Measurements from ENCODE around the gene TRIM66. TPM values are rescaled to one million over a fixed set of nuclear protein-coding genes. Genes with fewer than 3 reads are reported as not detected.

Gene TRIM66
- total RNA-seq, 1 experiment from 2014 or later: 14.0 TPM

GRCh38 chr11:8658321-8659057 lies 24.0 kb downstream of the TRIM66 start:
- H3K27ac Mint-ChIP-seq (ENCODE audit: unreplicated experiment): no peak overlapping the region
- TF ChIP-seq CTCF (IDR thresholded peaks at IDR 0.05; ENCODE audit: unreplicated experiment): no peak
- BruUV-seq (replicated peaks): no TSS peak
- no peaks in the 10 kb centered on the region for H3K36me3 Mint-ChIP-seq (ENCODE audit: insufficient read depth, unreplicated experiment)
- DNase-seq: no peak
- H3K4me3 Mint-ChIP-seq (ENCODE audit: low read depth, unreplicated experiment): no peak overlapping the region
- no peaks in the 10 kb centered on the region for H3K9me3 Mint-ChIP-seq (ENCODE audit: low read depth, unreplicated experiment)
- intact Hi-C loops (cut with micrococcal nuclease; ENCODE audit: unreplicated experiment): no loop called here
- CTCF ChIA-PET: interaction anchor here (0.6 kb wide), 1 partner anchor 155 kb away, joined by 3 read pairs; no protein-coding TSS in a partner anchor
- no peaks in the 10 kb centered on the region for H3K4me1 Mint-ChIP-seq (ENCODE audit: low read depth, unreplicated experiment)
- no peaks in the 10 kb centered on the region for H3K27me3 Mint-ChIP-seq (ENCODE audit: unreplicated experiment)

- intact Hi-C loops (cut with micrococcal nuclease; ENCODE audit: unreplicated experiment): no loop called here
- H3K4me1 Mint-ChIP-seq (ENCODE audit: low read depth, unreplicated experiment): no peaks in the 10 kb centered on the region
- H3K4me3 Mint-ChIP-seq (ENCODE audit: low read depth, unreplicated experiment): no peak overlapping the region
- no peak overlapping the region for H3K27ac Mint-ChIP-seq (ENCODE audit: unreplicated experiment)
- no peaks in the 10 kb centered on the region for H3K9me3 Mint-ChIP-seq (ENCODE audit: low read depth, unreplicated experiment)
- CTCF ChIA-PET: no interaction called here
- TF ChIP-seq CTCF (IDR thresholded peaks at IDR 0.05; ENCODE audit: unreplicated experiment): no peak
- DNase-seq: no peak
- BruUV-seq (replicated peaks): no TSS peak
- no peaks in the 10 kb centered on the region for H3K36me3 Mint-ChIP-seq (ENCODE audit: insufficient read depth, unreplicated experiment)
- H3K27me3 Mint-ChIP-seq (ENCODE audit: unreplicated experiment): no peaks in the 10 kb centered on the region
Observed at GRCh38 chr11:8656291-8656690, 26.2 kb downstream of the TRIM66 start.

GRCh38 chr11:8654503-8654902 lies 28.0 kb downstream of the TRIM66 start:
- no peak for TF ChIP-seq CTCF (IDR thresholded peaks at IDR 0.05; ENCODE audit: unreplicated experiment)
- H3K9me3 Mint-ChIP-seq (ENCODE audit: low read depth, unreplicated experiment): no peaks in the 10 kb centered on the region
- no peaks in the 10 kb centered on the region for H3K27me3 Mint-ChIP-seq (ENCODE audit: unreplicated experiment)
- no TSS peak for BruUV-seq (replicated peaks)
- CTCF ChIA-PET: no interaction called here
- no peak overlapping the region for H3K27ac Mint-ChIP-seq (ENCODE audit: unreplicated experiment)
- H3K36me3 Mint-ChIP-seq (ENCODE audit: insufficient read depth, unreplicated experiment): no peaks in the 10 kb centered on the region
- intact Hi-C loops (cut with micrococcal nuclease; ENCODE audit: unreplicated experiment): no loop called here
- DNase-seq: no peak
- H3K4me1 Mint-ChIP-seq (ENCODE audit: low read depth, unreplicated experiment): no peaks in the 10 kb centered on the region
- no peak overlapping the region for H3K4me3 Mint-ChIP-seq (ENCODE audit: low read depth, unreplicated experiment)

GRCh38 chr11:8652140-8652539 lies 30.3 kb downstream of the TRIM66 start:
- Mint-ChIP-seq H3K27ac (ENCODE audit: unreplicated experiment) (no peak overlapping the region), H3K27me3 (ENCODE audit: unreplicated experiment) (no peaks in the 10 kb centered on the region), H3K36me3 (ENCODE audit: insufficient read depth, unreplicated experiment) (no peaks in the 10 kb centered on the region), H3K9me3 (ENCODE audit: low read depth, unreplicated experiment) (no peaks in the 10 kb centered on the region), H3K4me3 (ENCODE audit: low read depth, unreplicated experiment) (no peak overlapping the region), H3K4me1 (ENCODE audit: low read depth, unreplicated experiment) (no peaks in the 10 kb centered on the region)
- no peak for DNase-seq
- intact Hi-C loops (cut with micrococcal nuclease; ENCODE audit: unreplicated experiment): no loop called here
- CTCF ChIA-PET: no interaction called here
- TF ChIP-seq CTCF (IDR thresholded peaks at IDR 0.05; ENCODE audit: unreplicated experiment): no peak
- BruUV-seq (replicated peaks): no TSS peak

Data from Calu3 (cell line).